ENCODE data around the gene ZNF500. TPM values are rescaled to one million over a fixed set of nuclear protein-coding genes. Genes with fewer than 3 reads are reported as not detected.
A peak's percentile ranks its signal among the peaks of the same experiment; 100 is the strongest.

ZNF500 gene
- total RNA-seq, 6 experiments from 2014 or later = 4.5 to 6.6 (median 5.8) TPM

DNA sequence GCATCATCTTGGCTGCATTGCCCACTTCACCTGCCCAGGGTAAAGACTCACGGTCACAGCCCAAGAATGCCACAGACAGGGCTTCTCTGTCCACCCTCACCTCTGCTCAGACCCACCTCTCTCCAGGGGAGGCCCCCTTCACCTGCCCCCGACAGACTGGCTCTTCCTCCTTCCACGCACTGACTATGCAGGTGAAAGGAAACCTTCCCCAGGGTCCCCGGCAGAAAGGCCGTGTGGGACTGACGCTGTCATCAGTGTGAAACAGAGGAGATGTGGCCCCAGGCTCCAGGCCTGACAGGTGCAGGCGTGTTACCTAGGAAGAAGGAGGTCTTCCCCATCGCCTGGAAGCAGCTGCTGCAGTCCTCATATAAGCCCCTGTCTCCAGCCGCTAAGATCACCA, 44.8 kb upstream of the ZNF500 start:
- H3K36me3 ChIP-seq = peaks cover 0 to 74% (median 26%) of the 10 kb centered on the region in 4 donors
- intact Hi-C loops (cut with DNase I) = no loop called here
- peak in 1 of 4 donors; percentile 24 for ATAC-seq

DNA sequence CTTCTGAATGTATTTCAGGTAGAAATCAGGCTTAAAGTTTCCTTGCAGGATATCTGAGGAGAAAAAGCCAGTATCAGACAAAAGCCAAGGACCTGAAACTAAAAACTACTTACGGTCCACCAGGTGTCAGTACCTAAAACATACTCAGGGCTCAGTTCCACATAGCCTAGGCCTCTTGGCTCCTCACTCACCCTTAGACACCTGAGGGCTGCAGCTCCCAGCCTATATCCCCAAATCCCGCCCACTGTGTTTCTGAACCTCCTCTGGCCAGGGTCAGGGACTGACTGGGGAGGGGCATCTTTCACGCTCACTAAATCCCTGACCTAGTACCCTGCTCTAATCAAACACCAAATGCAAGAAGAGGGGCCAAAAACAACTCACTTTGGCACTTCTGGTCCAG, 44.3 kb upstream of the ZNF500 start:
- intact Hi-C loops (cut with DNase I) = no loop called here
- H3K4me1 ChIP-seq = peaks cover 0 to 7% (median 0%) of the 10 kb centered on the region in 4 donors

More for the DNA sequence above, 44.8 kb upstream of the ZNF500 start:
- no peak for DNase-seq
- Histone ChIP-seq H3K4me3 (no peak overlapping the region), H3K27ac (no peak overlapping the region), H3K27me3 (no peaks in the 10 kb centered on the region), H3K9me3 (no peaks in the 10 kb centered on the region), H3K4me1 (peaks cover 0 to 7% (median 0%) of the 10 kb centered on the region in 4 donors)
- no CpG with 5 or more reads among the region's 9 CpGs for WGBS (ENCODE audit: insufficient coverage, low coverage, low lambda C conversion rate, missing lambda C conversion rate)
- no peak for TF ChIP-seq POLR2A (IDR thresholded peaks at IDR 0.05)
- TF ChIP-seq, protein P1, sequence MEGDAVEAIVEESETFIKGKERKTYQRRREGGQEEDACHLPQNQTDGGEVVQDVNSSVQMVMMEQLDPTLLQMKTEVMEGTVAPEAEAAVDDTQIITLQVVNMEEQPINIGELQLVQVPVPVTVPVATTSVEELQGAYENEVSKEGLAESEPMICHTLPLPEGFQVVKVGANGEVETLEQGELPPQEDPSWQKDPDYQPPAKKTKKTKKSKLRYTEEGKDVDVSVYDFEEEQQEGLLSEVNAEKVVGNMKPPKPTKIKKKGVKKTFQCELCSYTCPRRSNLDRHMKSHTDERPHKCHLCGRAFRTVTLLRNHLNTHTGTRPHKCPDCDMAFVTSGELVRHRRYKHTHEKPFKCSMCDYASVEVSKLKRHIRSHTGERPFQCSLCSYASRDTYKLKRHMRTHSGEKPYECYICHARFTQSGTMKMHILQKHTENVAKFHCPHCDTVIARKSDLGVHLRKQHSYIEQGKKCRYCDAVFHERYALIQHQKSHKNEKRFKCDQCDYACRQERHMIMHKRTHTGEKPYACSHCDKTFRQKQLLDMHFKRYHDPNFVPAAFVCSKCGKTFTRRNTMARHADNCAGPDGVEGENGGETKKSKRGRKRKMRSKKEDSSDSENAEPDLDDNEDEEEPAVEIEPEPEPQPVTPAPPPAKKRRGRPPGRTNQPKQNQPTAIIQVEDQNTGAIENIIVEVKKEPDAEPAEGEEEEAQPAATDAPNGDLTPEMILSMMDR (IDR thresholded peaks at IDR 0.05) = no peak

DNA sequence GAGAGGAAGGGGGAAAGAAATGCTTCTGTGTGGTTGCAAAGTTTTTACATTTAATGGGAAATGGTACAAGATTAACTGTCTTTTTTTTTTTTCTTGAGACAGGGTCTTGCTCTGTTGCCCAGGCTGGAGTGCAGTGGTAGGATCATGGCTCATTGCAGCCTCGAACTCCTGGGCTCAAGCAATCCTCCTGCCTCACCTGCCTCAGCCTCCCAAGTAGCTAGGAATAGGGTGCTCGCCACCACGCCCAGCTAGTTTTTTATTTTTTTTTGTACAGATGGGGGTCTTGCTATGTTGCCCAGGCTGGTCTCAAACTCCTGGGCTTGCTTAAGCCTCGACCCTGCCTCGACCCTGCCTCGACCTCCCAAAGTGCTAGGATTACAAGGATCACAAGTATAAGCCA, 39.3 kb upstream of the ZNF500 start:
- no peak for ATAC-seq
- TF ChIP-seq, protein P1 (IDR thresholded peaks at IDR 0.05) = no peak
- TF ChIP-seq POLR2A (IDR thresholded peaks at IDR 0.05) = no peak
- no peak for DNase-seq
- intact Hi-C loops (cut with DNase I) = no loop called here
- Histone ChIP-seq H3K27ac (no peak overlapping the region), H3K9me3 (no peaks in the 10 kb centered on the region), H3K36me3 (peaks cover 0 to 53% (median 16%) of the 10 kb centered on the region in 4 donors), H3K4me3 (no peak overlapping the region), H3K4me1 (peaks cover 0 to 5% (median under 1%) of the 10 kb centered on the region in 4 donors), H3K27me3 (no peaks in the 10 kb centered on the region)
- WGBS (ENCODE audit: insufficient coverage, low coverage, low lambda C conversion rate, missing lambda C conversion rate) = 98% methylated on average over 6 of the region's 6 CpGs

More for the DNA sequence above, 44.3 kb upstream of the ZNF500 start:
- DNase-seq (no peak), ATAC-seq (peak in 1 of 4 donors; percentile 38)
- WGBS (ENCODE audit: insufficient coverage, low coverage, low lambda C conversion rate, missing lambda C conversion rate) = 95% methylated on average over 3 of the region's 3 CpGs
- Histone ChIP-seq H3K36me3 (peaks cover 0 to 74% (median 24%) of the 10 kb centered on the region in 4 donors), H3K27me3 (no peaks in the 10 kb centered on the region), H3K4me3 (no peak overlapping the region), H3K9me3 (no peaks in the 10 kb centered on the region), H3K27ac (no peak overlapping the region)
- no peak for TF ChIP-seq POLR2A (IDR thresholded peaks at IDR 0.05)
- TF ChIP-seq, protein P1 (IDR thresholded peaks at IDR 0.05) = no peak

DNA sequence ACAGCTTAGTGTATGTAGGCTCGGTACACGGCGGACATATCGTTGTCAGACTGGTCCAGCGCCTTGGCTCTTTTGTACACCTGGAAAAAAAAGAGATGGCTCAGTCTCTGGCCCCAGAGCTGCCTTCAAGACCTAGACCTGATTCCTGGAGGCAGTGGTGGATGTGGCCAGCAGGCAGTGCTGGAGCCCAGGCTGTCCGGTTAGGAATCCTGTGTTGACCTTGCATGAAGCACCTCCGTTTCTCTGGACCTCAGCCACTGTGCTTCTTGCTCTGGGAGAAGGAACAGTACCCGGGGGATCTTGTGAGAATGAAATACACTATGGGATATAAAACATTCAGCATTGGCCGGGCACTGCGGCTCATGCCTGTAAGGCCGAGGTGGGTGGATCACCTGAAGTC, 38.3 kb upstream of the ZNF500 start:
- TF ChIP-seq, protein P1 (IDR thresholded peaks at IDR 0.05) = no peak
- TF ChIP-seq POLR2A (IDR thresholded peaks at IDR 0.05) = no peak
- Histone ChIP-seq H3K27me3 (no peaks in the 10 kb centered on the region), H3K36me3 (peaks cover 0 to 42% (median 13%) of the 10 kb centered on the region in 4 donors), H3K4me3 (no peak overlapping the region), H3K4me1 (peaks cover 0 to 12% (median under 1%) of the 10 kb centered on the region in 4 donors), H3K27ac (no peak overlapping the region), H3K9me3 (no peaks in the 10 kb centered on the region)
- DNase-seq (no peak), ATAC-seq (no peak)
- 76% methylated on average over 4 of the region's 11 CpGs for WGBS (ENCODE audit: insufficient coverage, low coverage, low lambda C conversion rate, missing lambda C conversion rate)
- intact Hi-C loops (cut with DNase I) = no loop called here

Data from right lobe of liver (tissue), 6 donors.